MM.1S (cell line): ENCODE results near the gene RIPOR2.

Experiments used
- DNase-seq: peaks from one replicate; pipeline ENCODE4 v3.0.0-alpha.2; 2015
- H2AFZ ChIP-seq: fragments of 300-600 bp; sonication (generic); 2 replicates; pipeline ENCODE4 v1.6.0; 2016; ENCODE audit warnings: antibody characterized with exemption, low read length
- H3F3A ChIP-seq: fragments of 300-600 bp; sonication (generic); 2 replicates; pipeline ENCODE4 v1.6.1; 2016; ENCODE audit warnings: mild to moderate bottlenecking, antibody characterized with exemption, low read length, moderate library complexity, mixed read lengths; ENCODE audit not compliant: insufficient read depth
- H3K27ac ChIP-seq: fragments of 300-600 bp; sonication (generic); 2 replicates; pipeline ENCODE4 v1.5.1; 2016; ENCODE audit warnings: mild to moderate bottlenecking, low read length
- H3K27me3 ChIP-seq: fragments of 300-600 bp; sonication (generic); replicated peaks from 2 replicates; pipeline ENCODE4 v1.6.0; 2016; ENCODE audit warnings: low read length; ENCODE audit not compliant: insufficient read depth
- H3K36me3 ChIP-seq: fragments of 300-600 bp; sonication (generic); replicated peaks from 2 replicates; pipeline ENCODE4 v1.6.1; 2016; ENCODE audit warnings: mild to moderate bottlenecking, low read length, mixed read lengths; ENCODE audit not compliant: insufficient read depth
- H3K4me1 ChIP-seq: fragments of 300-600 bp; sonication (generic); 2 replicates; pipeline ENCODE4 v1.6.1; 2016; ENCODE audit warnings: low read length, mixed read lengths
- H3K4me2 ChIP-seq: fragments of 300-600 bp; sonication (generic); 2 replicates; pipeline ENCODE4 v1.6.0; 2016; ENCODE audit warnings: low read depth, low read length
- H3K4me3 ChIP-seq: fragments of 300-600 bp; sonication (generic); 2 replicates; pipeline ENCODE4 v1.5.1; 2016; ENCODE audit warnings: low read length, mixed read lengths
- H3K79me2 ChIP-seq: fragments of 300-600 bp; sonication (generic); 2 replicates; pipeline ENCODE4 v1.6.1; 2016; ENCODE audit warnings: mixed run types, low read length, mixed read lengths
- H3K9ac ChIP-seq: fragments of 300-600 bp; sonication (generic); 2 replicates; pipeline ENCODE4 v1.6.1; 2016; ENCODE audit warnings: low read length, mixed read lengths
- H3K9me2 ChIP-seq: fragments of 300-600 bp; sonication (generic); replicated peaks from 2 replicates; pipeline ENCODE4 v1.6.1; 2016; ENCODE audit warnings: mild to moderate bottlenecking, low read length, mixed read lengths; ENCODE audit not compliant: insufficient read depth
- H3K9me3 ChIP-seq: fragments of 300-600 bp; sonication (generic); replicated peaks from 2 replicates; pipeline ENCODE4 v1.6.1; 2016; ENCODE audit warnings: mild to moderate bottlenecking, low read length, mixed read lengths; ENCODE audit not compliant: insufficient read depth
- H4K20me1 ChIP-seq: fragments of 300-600 bp; sonication (generic); 2 replicates; pipeline ENCODE4 v1.6.1; 2016; ENCODE audit warnings: mild to moderate bottlenecking, low read length, moderate library complexity, mixed read lengths; ENCODE audit not compliant: insufficient read depth
- CTCF ChIP-seq: fragments of 300-600 bp; sonication (generic); IDR thresholded peaks from 2 replicates; pipeline ENCODE4 v1.5.1; 2016; ENCODE audit warnings: antibody characterized with exemption, low read length, mixed read lengths
- EZH2 ChIP-seq: fragments of 300-600 bp; sonication (generic); optimal IDR thresholded peaks from 2 replicates; pipeline ENCODE3; 2017; ENCODE audit warnings: low read depth, mild to moderate bottlenecking, antibody characterized with exemption, low read length, mixed read lengths
- EZH2phosphoT487 ChIP-seq: fragments of 300-600 bp; sonication (generic); IDR thresholded peaks from 2 replicates; pipeline ENCODE4 v1.6.1; 2018; ENCODE audit warnings: antibody characterized with exemption, low read length

RIPOR2 gene

GRCh38 chr6:24981386-24981760 is 45.6 kb upstream of the RIPOR2 start:
- Histone ChIP-seq H3F3A (no peaks in the 10 kb centered on the region), H3K79me2 (no peaks in the 10 kb centered on the region), H3K4me2 (no peak overlapping the region), H3K9me2 (no peaks in the 10 kb centered on the region), H3K9ac (no peak overlapping the region), H4K20me1 (no peaks in the 10 kb centered on the region), H3K27ac (no peak overlapping the region), H3K36me3 (no peaks in the 10 kb centered on the region), H3K27me3 (no peaks in the 10 kb centered on the region), H3K4me3 (no peak overlapping the region), H3K4me1 (no peaks in the 10 kb centered on the region), H2AFZ (no peak overlapping the region), H3K9me3 (no peaks in the 10 kb centered on the region)
- no peak for DNase-seq
- TF ChIP-seq CTCF (no peak), EZH2 (no peak), EZH2phosphoT487 (no peak)

- H3K4me2 ChIP-seq, result no peak overlapping the region
- H3K9me2 ChIP-seq, result no peaks in the 10 kb centered on the region
- H3K27me3 ChIP-seq, result no peaks in the 10 kb centered on the region
- H3K4me3 ChIP-seq, result no peak overlapping the region
- H4K20me1 ChIP-seq, result no peaks in the 10 kb centered on the region
- no peak for TF ChIP-seq EZH2
- no peak for TF ChIP-seq EZH2phosphoT487
- no peak for TF ChIP-seq CTCF
- H3K36me3 ChIP-seq, result no peaks in the 10 kb centered on the region
- no peak overlapping the region for H3K9ac ChIP-seq
- no peaks in the 10 kb centered on the region for H3K4me1 ChIP-seq
- H3K79me2 ChIP-seq, result no peaks in the 10 kb centered on the region
- H3F3A ChIP-seq, result no peaks in the 10 kb centered on the region
- H3K27ac ChIP-seq, result no peak overlapping the region
- no peak overlapping the region for H2AFZ ChIP-seq
- no peaks in the 10 kb centered on the region for H3K9me3 ChIP-seq
- DNase-seq, result no peak
These were observed 45.0 kb upstream of the RIPOR2 start for GRCh38 chr6:24980507-24981385.

GRCh38 chr6:24979176-24979575 is 43.4 kb upstream of the RIPOR2 start:
- Histone ChIP-seq H3F3A (no peaks in the 10 kb centered on the region), H3K27ac (no peak overlapping the region), H3K9me3 (no peaks in the 10 kb centered on the region), H3K36me3 (no peaks in the 10 kb centered on the region), H3K9ac (no peak overlapping the region), H3K79me2 (no peaks in the 10 kb centered on the region), H2AFZ (no peak overlapping the region), H3K4me1 (peaks cover 4% of the 10 kb centered on the region; the same call in 1 of the 2 replicates), H3K4me2 (no peak overlapping the region), H3K27me3 (no peaks in the 10 kb centered on the region), H3K9me2 (no peaks in the 10 kb centered on the region), H4K20me1 (no peaks in the 10 kb centered on the region), H3K4me3 (no peak overlapping the region)
- no peak for DNase-seq
- TF ChIP-seq EZH2 (no peak), CTCF (no peak), EZH2phosphoT487 (no peak)
